HepG2 (cell line): Measurements from ENCODE around the gene PIANP. TPM values are rescaled to one million over a fixed set of nuclear protein-coding genes. Genes with fewer than 3 reads are reported as not detected.
A peak's percentile ranks its signal among the peaks of the same experiment; 100 is the strongest.

Source experiments
- JDP2 ChIP-seq: sonication (generic); formaldehyde crosslinking; IDR thresholded peaks from 2 replicates; pipeline ENCODE4 v1.8.1; 2022; ENCODE audit warnings: missing genetic modification reagents, borderline replicate concordance
- NFE2L1 ChIP-seq: sonication (generic); formaldehyde crosslinking; IDR thresholded peaks from 2 replicates; pipeline ENCODE4 v1.4.0; 2020; ENCODE audit warnings: missing genetic modification reagents, mild to moderate bottlenecking, borderline replicate concordance
- PCBP1 ChIP-seq: fragments of 200-400 bp; formaldehyde crosslinking; IDR thresholded peaks from 2 replicates; pipeline ENCODE4 v1.6.1; 2017; ENCODE audit warnings: mild to moderate bottlenecking, low read depth, low read length, borderline replicate concordance
- SATB2 ChIP-seq: sonication (generic); formaldehyde crosslinking; IDR thresholded peaks from 2 replicates; pipeline ENCODE4 v1.5.0; 2020; ENCODE audit warnings: missing genetic modification reagents
- U2AF1 ChIP-seq: fragments of 200-400 bp; formaldehyde crosslinking; optimal IDR thresholded peaks from 2 replicates; pipeline ENCODE3; 2017; ENCODE audit warnings: mild to moderate bottlenecking, low read depth, low read length
- WIZ ChIP-seq: sonication (generic); formaldehyde crosslinking; IDR thresholded peaks from 2 replicates; pipeline ENCODE4 v1.5.1; 2020; ENCODE audit warnings: mild to moderate bottlenecking, missing genetic modification reagents
- ZNF432 ChIP-seq: sonication (generic); formaldehyde crosslinking; IDR thresholded peaks from 2 replicates; pipeline ENCODE4 v1.5.0; 2020; ENCODE audit warnings: missing genetic modification reagents, mild to moderate bottlenecking, borderline replicate concordance
- ZNF546 ChIP-seq: sonication (generic); formaldehyde crosslinking; conservative IDR thresholded peaks from 2 replicates; pipeline ENCODE4 v1.8.1; 2023; ENCODE audit warnings: mild to moderate bottlenecking, missing genetic modification reagents
- ZNF558 ChIP-seq: sonication (generic); formaldehyde crosslinking; IDR thresholded peaks from 2 replicates; pipeline ENCODE4 v1.9.0; 2022; ENCODE audit warnings: mild to moderate bottlenecking, missing genetic modification reagents, borderline replicate concordance
- ZNF572 ChIP-seq: sonication (generic); formaldehyde crosslinking; IDR thresholded peaks from 2 replicates; pipeline ENCODE4 v1.5.1; 2020; ENCODE audit warnings: mild to moderate bottlenecking, missing genetic modification reagents
- ZNF766 ChIP-seq: sonication (generic); formaldehyde crosslinking; IDR thresholded peaks from 2 replicates; pipeline ENCODE4 v1.5.0; 2020; ENCODE audit warnings: missing genetic modification reagents, borderline replicate concordance
- polyA plus RNA-seq, 8 experiments: library from polyadenylated mRNA; depleted of rRNA in 3 of 8; stranded (reverse) in 7 of 8; unstranded in 1 of 8; fragments of >200 nt; fragmentation: Illumina TruSeq in 4 of 8; extraction: Trizol in 4 of 8; gene quantifications; 2 replicates each; pipeline versions ENCODE4 v1.2.1 to v1.2.3, GENCODE V29; 2011 to 2016; ENCODE audit warnings: low read depth in 4 of 8, missing spikeins in 1 of 8, mixed read lengths in 1 of 8; ENCODE audit not compliant: insufficient read depth in 1 of 8
- total RNA-seq, 5 experiments: library from RNA; depleted of rRNA; stranded (reverse); fragments of >200 nt; fragmentation: Illumina TruSeq; extraction: Trizol; gene quantifications; 2 replicates each; pipeline ENCODE4 v1.2.3, GENCODE V29; 2016; ENCODE audit warnings: low read depth in 1 of 5
- TF ChIP-seq, protein P1 (sequence below): sonication (generic); formaldehyde crosslinking; IDR thresholded peaks from 2 replicates; pipeline ENCODE4 v1.4.0; 2020; ENCODE audit warnings: mild to moderate bottlenecking, missing genetic modification reagents
- TF ChIP-seq, protein P2 (sequence below): IDR thresholded peaks from 2 replicates; pipeline ENCODE4 v1.6.1; 2016
- TF ChIP-seq, protein P3 (sequence below): sonication (generic); formaldehyde crosslinking; IDR thresholded peaks from 2 replicates; pipeline ENCODE4 v1.5.1; 2020; ENCODE audit warnings: missing genetic modification reagents, mild to moderate bottlenecking, borderline replicate concordance
- TF ChIP-seq, protein P4 (sequence below): sonication (generic); formaldehyde crosslinking; IDR thresholded peaks from 2 replicates; pipeline ENCODE4 v1.5.0; 2020; ENCODE audit warnings: mild to moderate bottlenecking, missing genetic modification reagents, borderline replicate concordance

Gene PIANP
- total and polyA plus RNA-seq, 2 of the 13 experiments (the other 11 are each of a cell fraction or from before 2014, with no cell fraction given): not detected

DNA sequence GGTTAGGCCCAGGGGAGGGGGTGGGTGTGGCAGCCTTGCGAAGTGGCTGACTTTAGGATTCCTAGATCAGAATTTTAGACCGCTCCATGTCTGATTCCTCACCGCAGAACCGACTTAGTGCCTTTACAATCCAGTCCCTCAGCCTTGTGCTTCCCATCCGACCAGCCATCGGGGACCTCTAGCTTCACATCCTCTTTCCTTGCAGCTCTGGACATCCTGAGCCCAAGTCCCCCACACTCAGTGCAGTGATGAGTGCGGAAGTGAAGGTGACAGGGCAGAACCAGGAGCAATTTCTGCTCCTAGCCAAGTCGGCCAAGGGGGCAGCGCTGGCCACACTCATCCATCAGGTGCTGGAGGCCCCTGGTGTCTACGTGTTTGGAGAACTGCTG lies 23.8 kb upstream of the PIANP start (continued):
- TF ChIP-seq, protein P1, sequence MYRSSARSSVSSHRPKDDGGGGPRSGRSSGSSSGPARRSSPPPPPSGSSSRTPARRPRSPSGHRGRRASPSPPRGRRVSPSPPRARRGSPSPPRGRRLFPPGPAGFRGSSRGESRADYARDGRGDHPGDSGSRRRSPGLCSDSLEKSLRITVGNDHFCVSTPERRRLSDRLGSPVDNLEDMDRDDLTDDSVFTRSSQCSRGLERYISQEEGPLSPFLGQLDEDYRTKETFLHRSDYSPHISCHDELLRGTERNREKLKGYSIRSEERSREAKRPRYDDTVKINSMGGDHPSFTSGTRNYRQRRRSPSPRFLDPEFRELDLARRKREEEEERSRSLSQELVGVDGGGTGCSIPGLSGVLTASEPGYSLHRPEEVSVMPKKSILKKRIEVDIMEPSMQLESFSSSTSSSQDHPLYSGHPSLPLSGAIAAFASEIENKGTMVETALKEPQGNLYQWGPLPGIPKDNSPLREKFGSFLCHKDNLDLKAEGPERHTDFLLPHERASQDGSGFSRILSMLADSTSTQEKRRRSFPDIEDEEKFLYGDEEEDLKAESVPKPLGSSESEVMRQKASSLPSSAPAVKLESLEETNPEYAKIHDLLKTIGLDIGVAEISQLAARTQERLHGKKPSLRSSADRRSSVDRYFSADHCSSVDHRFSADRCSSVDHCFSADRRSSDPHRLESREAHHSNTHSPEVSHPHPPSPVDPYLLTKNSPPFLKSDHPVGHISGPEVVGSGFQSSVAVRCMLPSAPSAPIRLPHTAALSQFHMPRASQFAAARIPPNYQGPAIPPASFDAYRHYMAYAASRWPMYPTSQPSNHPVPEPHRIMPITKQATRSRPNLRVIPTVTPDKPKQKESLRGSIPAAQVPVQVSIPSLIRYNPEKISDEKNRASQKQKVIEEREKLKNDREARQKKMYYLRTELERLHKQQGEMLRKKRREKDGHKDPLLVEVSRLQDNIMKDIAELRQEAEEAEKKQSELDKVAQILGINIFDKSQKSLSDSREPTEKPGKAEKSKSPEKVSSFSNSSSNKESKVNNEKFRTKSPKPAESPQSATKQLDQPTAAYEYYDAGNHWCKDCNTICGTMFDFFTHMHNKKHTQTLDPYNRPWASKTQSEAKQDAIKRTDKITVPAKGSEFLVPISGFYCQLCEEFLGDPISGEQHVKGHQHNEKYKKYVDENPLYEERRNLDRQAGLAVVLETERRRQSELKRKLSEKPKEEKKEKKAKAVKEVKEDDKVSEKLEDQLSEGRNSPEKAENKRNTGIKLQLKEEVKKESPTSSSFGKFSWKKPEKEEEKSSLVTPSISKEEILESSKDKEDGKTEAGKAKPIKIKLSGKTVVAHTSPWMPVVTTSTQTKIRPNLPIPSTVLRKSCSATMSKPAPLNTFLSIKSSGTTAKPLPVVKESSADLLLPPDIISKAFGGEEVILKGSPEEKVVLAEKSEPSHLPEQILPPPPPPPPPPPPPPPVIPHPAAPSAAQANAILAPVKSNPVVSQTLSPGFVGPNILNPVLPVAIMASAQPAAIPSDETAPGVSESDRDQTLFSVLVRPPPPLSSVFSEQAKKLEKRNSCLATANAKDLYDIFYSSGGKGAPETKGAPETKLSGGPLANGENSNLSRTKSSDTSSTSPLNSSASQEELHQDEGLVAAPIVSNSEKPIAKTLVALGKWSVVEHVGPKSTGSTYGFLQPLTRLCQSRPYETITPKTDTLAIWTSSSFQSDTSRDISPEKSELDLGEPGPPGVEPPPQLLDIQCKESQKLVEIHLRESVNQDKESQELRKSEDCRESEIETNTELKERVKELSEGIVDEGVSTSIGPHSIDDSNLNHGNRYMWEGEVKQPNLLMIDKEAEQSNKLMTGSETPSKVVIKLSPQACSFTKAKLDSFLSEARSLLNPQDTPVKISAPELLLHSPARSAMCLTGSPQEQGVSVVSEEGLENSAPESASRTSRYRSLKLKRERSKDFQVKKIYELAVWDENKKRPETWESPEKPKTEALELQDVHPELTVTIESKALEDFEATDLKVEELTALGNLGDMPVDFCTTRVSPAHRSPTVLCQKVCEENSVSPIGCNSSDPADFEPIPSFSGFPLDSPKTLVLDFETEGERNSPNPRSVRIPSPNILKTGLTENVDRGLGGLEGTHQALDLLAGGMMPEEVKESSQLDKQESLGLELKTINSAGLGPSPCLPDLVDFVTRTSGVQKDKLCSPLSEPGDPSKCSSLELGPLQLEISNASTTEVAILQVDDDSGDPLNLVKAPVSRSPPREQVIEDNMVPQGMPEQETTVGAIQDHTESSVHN (CRISPR knock-in tag): 0 out of 2 replicates have a peak, but pooled peaks have one; percentile 12
- TF ChIP-seq NFE2L1 (CRISPR knock-in tag) (no peak), JDP2 (CRISPR knock-in tag) (no peak), ZNF558 (no peak), SATB2 (CRISPR knock-in tag) (no peak), WIZ (CRISPR knock-in tag) (0 out of 2 replicates have a peak, but pooled peaks have one; percentile 1), ZNF766 (CRISPR knock-in tag) (no peak), PCBP1 (no peak), ZNF572 (no peak), U2AF1 (no peak), ZNF432 (CRISPR knock-in tag) (no peak), ZNF546 (no peak)
- TF ChIP-seq, protein P2, sequence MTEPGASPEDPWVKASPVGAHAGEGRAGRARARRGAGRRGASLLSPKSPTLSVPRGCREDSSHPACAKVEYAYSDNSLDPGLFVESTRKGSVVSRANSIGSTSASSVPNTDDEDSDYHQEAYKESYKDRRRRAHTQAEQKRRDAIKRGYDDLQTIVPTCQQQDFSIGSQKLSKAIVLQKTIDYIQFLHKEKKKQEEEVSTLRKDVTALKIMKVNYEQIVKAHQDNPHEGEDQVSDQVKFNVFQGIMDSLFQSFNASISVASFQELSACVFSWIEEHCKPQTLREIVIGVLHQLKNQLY (CRISPR knock-in tag): no peak
- TF ChIP-seq, protein P3, sequence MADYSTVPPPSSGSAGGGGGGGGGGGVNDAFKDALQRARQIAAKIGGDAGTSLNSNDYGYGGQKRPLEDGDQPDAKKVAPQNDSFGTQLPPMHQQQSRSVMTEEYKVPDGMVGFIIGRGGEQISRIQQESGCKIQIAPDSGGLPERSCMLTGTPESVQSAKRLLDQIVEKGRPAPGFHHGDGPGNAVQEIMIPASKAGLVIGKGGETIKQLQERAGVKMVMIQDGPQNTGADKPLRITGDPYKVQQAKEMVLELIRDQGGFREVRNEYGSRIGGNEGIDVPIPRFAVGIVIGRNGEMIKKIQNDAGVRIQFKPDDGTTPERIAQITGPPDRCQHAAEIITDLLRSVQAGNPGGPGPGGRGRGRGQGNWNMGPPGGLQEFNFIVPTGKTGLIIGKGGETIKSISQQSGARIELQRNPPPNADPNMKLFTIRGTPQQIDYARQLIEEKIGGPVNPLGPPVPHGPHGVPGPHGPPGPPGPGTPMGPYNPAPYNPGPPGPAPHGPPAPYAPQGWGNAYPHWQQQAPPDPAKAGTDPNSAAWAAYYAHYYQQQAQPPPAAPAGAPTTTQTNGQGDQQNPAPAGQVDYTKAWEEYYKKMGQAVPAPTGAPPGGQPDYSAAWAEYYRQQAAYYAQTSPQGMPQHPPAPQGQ (CRISPR knock-in tag): no peak
- TF ChIP-seq, protein P4, sequence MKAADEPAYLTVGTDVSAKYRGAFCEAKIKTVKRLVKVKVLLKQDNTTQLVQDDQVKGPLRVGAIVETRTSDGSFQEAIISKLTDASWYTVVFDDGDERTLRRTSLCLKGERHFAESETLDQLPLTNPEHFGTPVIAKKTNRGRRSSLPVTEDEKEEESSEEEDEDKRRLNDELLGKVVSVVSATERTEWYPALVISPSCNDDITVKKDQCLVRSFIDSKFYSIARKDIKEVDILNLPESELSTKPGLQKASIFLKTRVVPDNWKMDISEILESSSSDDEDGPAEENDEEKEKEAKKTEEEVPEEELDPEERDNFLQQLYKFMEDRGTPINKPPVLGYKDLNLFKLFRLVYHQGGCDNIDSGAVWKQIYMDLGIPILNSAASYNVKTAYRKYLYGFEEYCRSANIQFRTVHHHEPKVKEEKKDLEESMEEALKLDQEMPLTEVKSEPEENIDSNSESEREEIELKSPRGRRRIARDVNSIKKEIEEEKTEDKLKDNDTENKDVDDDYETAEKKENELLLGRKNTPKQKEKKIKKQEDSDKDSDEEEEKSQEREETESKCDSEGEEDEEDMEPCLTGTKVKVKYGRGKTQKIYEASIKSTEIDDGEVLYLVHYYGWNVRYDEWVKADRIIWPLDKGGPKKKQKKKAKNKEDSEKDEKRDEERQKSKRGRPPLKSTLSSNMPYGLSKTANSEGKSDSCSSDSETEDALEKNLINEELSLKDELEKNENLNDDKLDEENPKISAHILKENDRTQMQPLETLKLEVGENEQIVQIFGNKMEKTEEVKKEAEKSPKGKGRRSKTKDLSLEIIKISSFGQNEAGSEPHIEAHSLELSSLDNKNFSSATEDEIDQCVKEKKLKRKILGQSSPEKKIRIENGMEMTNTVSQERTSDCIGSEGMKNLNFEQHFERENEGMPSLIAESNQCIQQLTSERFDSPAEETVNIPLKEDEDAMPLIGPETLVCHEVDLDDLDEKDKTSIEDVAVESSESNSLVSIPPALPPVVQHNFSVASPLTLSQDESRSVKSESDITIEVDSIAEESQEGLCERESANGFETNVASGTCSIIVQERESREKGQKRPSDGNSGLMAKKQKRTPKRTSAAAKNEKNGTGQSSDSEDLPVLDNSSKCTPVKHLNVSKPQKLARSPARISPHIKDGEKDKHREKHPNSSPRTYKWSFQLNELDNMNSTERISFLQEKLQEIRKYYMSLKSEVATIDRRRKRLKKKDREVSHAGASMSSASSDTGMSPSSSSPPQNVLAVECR: no peak
